GM12878 (cell line): ENCODE data around the gene ARHGEF37. TPM values are rescaled to one million over a fixed set of nuclear protein-coding genes. Genes with fewer than 3 reads are reported as not detected.

Source experiments
- ASH2L ChIP-seq: fragments of 300-600, 200-600 bp; sonication (generic); IDR thresholded peaks from 2 replicates; pipeline ENCODE4 v1.6.1; 2017; ENCODE audit warnings: low read depth, mild to moderate bottlenecking, borderline replicate concordance
- BRCA1 ChIP-seq: IDR thresholded peaks from 2 replicates; pipeline ENCODE4 v1.6.1; 2011; ENCODE audit warnings: low read depth, low read length, improper control_type of control experiment
- CHD1 ChIP-seq: IDR thresholded peaks from 2 replicates; pipeline ENCODE4 v1.6.1; 2012; ENCODE audit warnings: low read depth, low read length, improper control_type of control experiment
- DPF2 ChIP-seq: fragments of 450-650 bp; IDR thresholded peaks from 2 replicates; pipeline ENCODE4 v1.6.1; 2017; ENCODE audit warnings: mild to moderate bottlenecking
- E4F1 ChIP-seq: fragments of 450-650 bp; IDR thresholded peaks from 2 replicates; pipeline ENCODE4 v1.6.1; 2018; ENCODE audit warnings: borderline replicate concordance, mild to moderate bottlenecking; ENCODE audit not compliant: partially characterized antibody
- EED ChIP-seq: sonication (generic); IDR thresholded peaks from 2 replicates; pipeline ENCODE4 v1.6.1; 2016; ENCODE audit warnings: antibody characterized with exemption, low read depth
- ESRRA ChIP-seq: IDR thresholded peaks from 2 replicates; pipeline ENCODE4 v1.6.1; 2012; ENCODE audit warnings: mild to moderate bottlenecking, low read length, improper control_type of control experiment
- EZH2 ChIP-seq: IDR thresholded peaks from 2 replicates; pipeline ENCODE4 v1.6.1; 2012; ENCODE audit warnings: low read depth, mild to moderate bottlenecking, control low read depth, inconsistent platforms, low read length, borderline replicate concordance; ENCODE audit not compliant: control insufficient read depth
- HDAC6 ChIP-seq: fragments of 200-600 bp; sonication (generic); IDR thresholded peaks from one replicate; pipeline ENCODE4 v1.8.0; 2017; ENCODE audit warnings: antibody characterized with exemption; ENCODE audit not compliant: unreplicated experiment
- IRF3 ChIP-seq: fragments of 450-650 bp; IDR thresholded peaks from 2 replicates; pipeline ENCODE4 v1.6.1; 2014; ENCODE audit warnings: mild to moderate bottlenecking
- IRF4 ChIP-seq: IDR thresholded peaks from 2 replicates; pipeline ENCODE4 v1.6.1; 2011; ENCODE audit warnings: low read depth, low read length
- MEF2A ChIP-seq: IDR thresholded peaks from 2 replicates; pipeline ENCODE4 v1.6.1; 2011; ENCODE audit warnings: low read depth, mild to moderate bottlenecking, low read length, moderate library complexity; ENCODE audit not compliant: insufficient read depth
- NR2C1 ChIP-seq: fragments of 450-650 bp; IDR thresholded peaks from 2 replicates; pipeline ENCODE4 v1.6.1; 2017; ENCODE audit warnings: antibody characterized with exemption, mild to moderate bottlenecking, moderate library complexity
- POU2F2 ChIP-seq: IDR thresholded peaks from 3 replicates; pipeline ENCODE4 v1.6.1; 2011; ENCODE audit warnings: low read depth, mild to moderate bottlenecking, low read length, borderline replicate concordance
- RBBP5 ChIP-seq: fragments of 200-600 bp; sonication (generic); conservative IDR thresholded peaks from 2 replicates; pipeline ENCODE4 v1.6.1; 2016
- RCOR1 ChIP-seq: conservative IDR thresholded peaks from 2 replicates; pipeline ENCODE4 v1.6.1; 2012; ENCODE audit warnings: low read depth, low read length, improper control_type of control experiment
- REST ChIP-seq: IDR thresholded peaks from 2 replicates; pipeline ENCODE4 v1.6.1; 2012; ENCODE audit warnings: mild to moderate bottlenecking, low read depth, low read length
- RFX5 ChIP-seq: IDR thresholded peaks from 2 replicates; pipeline ENCODE4 v1.6.1; 2011; ENCODE audit warnings: low read depth, low read length, improper control_type of control experiment
- SMC3 ChIP-seq: IDR thresholded peaks from 2 replicates; pipeline ENCODE4 v1.6.1; 2011; ENCODE audit warnings: low read length, improper control_type of control experiment, borderline replicate concordance
- SP1 ChIP-seq: IDR thresholded peaks from one replicate; pipeline ENCODE4 v1.6.1; 2011; ENCODE audit warnings: low read depth, low read length
- SUZ12 ChIP-seq: fragments of 200-600 bp; sonication (generic); IDR thresholded peaks from one replicate; pipeline ENCODE4 v1.6.1; 2018; ENCODE audit warnings: antibody characterized with exemption, mild to moderate bottlenecking; ENCODE audit not compliant: unreplicated experiment
- USF2 ChIP-seq: IDR thresholded peaks from 2 replicates; pipeline ENCODE4 v1.6.1; 2011; ENCODE audit warnings: low read depth, low read length, improper control_type of control experiment, borderline replicate concordance
- ZBED1 ChIP-seq: IDR thresholded peaks from 2 replicates; pipeline ENCODE4 v1.6.1; 2016; ENCODE audit warnings: borderline replicate concordance
- polyA plus RNA-seq, 11 experiments: library from polyadenylated mRNA; depleted of rRNA in 4 of 11; unstranded in 6 of 11; stranded (reverse) in 5 of 11; fragments of >200 nt; fragmentation: Nextera tagmentation in 4 of 11; fragmentation: Illumina TruSeq in 1 of 11; extraction: Ambion mirVana in 4 of 11; extraction: Trizol in 1 of 11; gene quantifications; 1 replicate in 1 of 11; 2 replicates in 10 of 11; pipeline versions ENCODE4 v1.2.1 to v1.2.3, GENCODE V29; 2011 to 2016; ENCODE audit warnings: inconsistent platforms in 2 of 11, missing spikeins in 2 of 11, low read depth in 1 of 11
- total RNA-seq, 4 experiments: library from RNA; depleted of rRNA in 3 of 4; stranded (reverse); fragments of >200 nt in 3 of 4; fragmentation: Illumina TruSeq in 1 of 4; extraction: Trizol in 1 of 4; gene quantifications; 2 replicates each; pipeline versions ENCODE4 v1.2.1 to v1.2.3, GENCODE V29; 2013 to 2021

The ARHGEF37 gene
- total and polyA plus RNA-seq, 10 of the 15 experiments (the other 5 are each of a cell fraction or from before 2014, with no cell fraction given), result 0.16 to 1.1 (median 0.63) TPM

- TF ChIP-seq SMC3 (no peak), EZH2 (no peak), E4F1 (no peak), CHD1 (no peak), MEF2A (0 out of 2 replicates have a peak, but pooled peaks have one; percentile 4), REST (no peak), EED (peak; percentile 65; the same call in 1 of the 2 replicates), HDAC6 (no peak), RCOR1 (no peak), RFX5 (no peak), DPF2 (no peak; the same call in 1 of the 2 replicates), ZBED1 (no peak), IRF3 (no peak), SP1 (no peak), BRCA1 (no peak), USF2 (no peak), SUZ12 (no peak), IRF4 (0 out of 2 replicates have a peak, but pooled peaks have one; percentile 28), ESRRA (0 out of 2 replicates have a peak, but pooled peaks have one; percentile 36), NR2C1 (peak; percentile 29; the same call in 1 of the 2 replicates), POU2F2 (no peak), RBBP5 (no peak), ASH2L (no peak)
Observed at GRCh38 chr5:149549461-149550267, 31.6 kb upstream of the ARHGEF37 start (continued).
